ES-I3 (cell line): ENCODE results near the gene PPP1CA.
"Not testable (repeated sequence)": the region's sequence is repeated elsewhere in the genome, so short reads cannot be mapped to it uniquely, and the experiment has no call there.

Experiments
- H3K36me3 ChIP-seq: 2 replicates; pipeline ENCODE4 v1.6.1; 2013; ENCODE audit warnings: mild to moderate bottlenecking, low read length, control low read depth, moderate library complexity; ENCODE audit not compliant: insufficient read depth
- H3K4me1 ChIP-seq: 2 replicates; pipeline ENCODE4 v1.6.1; 2013; ENCODE audit warnings: mild to moderate bottlenecking, control low read depth, low read length; ENCODE audit not compliant: insufficient read depth
- H3K9ac ChIP-seq: 2 replicates; pipeline ENCODE4 v1.6.1; 2013; ENCODE audit warnings: low read depth, mild to moderate bottlenecking, low read length, moderate library complexity
- H3K9me3 ChIP-seq: 2 replicates; pipeline ENCODE4 v1.6.1; 2013; ENCODE audit warnings: mild to moderate bottlenecking, low read length, moderate library complexity; ENCODE audit not compliant: control insufficient read depth, insufficient read depth

Gene PPP1CA

DNA sequence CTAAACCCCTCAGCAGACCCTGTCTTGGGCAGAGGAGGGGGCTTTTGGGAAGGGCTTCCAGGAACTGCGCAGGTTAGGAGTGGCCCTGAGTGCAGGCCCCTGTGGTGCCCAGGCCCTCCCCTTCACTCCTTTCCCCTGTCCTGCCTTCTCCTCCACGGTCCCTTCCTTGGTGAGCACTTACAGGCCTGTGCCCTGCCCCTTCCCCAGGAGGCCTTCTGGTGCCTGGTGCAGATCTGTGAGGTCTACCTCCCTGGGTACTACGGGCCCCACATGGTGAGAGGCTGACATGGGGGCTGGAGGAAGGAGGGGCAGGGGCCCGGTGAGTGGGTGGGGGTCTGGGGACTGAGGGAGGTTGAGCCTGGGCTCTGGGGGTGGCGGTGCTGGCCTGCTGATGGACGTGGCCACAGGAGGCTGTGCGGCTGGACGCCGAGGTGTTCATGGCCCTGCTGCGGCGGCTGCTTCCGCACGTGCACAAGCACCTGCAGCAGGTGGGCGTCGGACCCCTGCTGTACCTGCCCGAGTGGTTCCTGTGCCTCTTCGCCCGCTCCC is 4.8 kb upstream of the PPP1CA start:
- H3K9ac ChIP-seq = no peak overlapping the region
- H3K9me3 ChIP-seq = no peaks in the 10 kb centered on the region
- H3K36me3 ChIP-seq = no peaks in the 10 kb centered on the region
- H3K4me1 ChIP-seq = peaks cover 16% of the 10 kb centered on the region; the same call in 1 of the 2 replicates

DNA sequence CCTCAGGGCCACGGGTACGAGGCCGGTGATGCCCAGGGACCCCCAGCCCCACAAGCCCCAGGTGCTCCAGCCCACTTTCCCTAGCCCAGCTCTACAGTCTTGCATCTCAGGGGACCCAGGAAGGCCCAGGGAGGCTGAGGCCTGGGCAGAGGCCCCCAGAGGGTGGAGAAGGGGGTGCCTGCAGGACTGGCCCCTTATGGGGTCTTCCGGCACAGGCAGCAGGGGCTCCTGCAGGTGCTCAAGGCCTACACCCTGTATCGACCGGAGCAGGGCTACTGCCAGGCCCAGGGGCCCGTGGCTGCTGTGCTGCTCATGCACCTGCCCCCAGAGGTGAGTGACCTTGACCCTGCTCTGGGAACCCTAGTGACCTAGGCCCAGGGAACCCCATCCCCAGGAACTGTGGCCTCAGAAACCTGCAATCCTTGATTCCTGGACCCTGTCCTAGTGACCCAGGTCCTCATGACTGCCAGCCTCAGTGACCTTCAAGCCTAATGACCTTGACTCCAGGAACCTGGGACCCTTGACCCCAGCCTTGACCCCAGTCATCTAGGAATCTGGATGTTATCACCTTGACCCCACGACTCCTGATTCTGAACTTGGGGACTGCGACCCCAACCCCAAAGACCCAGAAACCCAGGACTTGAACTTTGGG is 4.2 kb upstream of the PPP1CA start:
- Histone ChIP-seq H3K9ac (no peak overlapping the region), H3K9me3 (no peaks in the 10 kb centered on the region), H3K36me3 (no peaks in the 10 kb centered on the region), H3K4me1 (peaks cover 16% of the 10 kb centered on the region; the same call in 1 of the 2 replicates)

DNA sequence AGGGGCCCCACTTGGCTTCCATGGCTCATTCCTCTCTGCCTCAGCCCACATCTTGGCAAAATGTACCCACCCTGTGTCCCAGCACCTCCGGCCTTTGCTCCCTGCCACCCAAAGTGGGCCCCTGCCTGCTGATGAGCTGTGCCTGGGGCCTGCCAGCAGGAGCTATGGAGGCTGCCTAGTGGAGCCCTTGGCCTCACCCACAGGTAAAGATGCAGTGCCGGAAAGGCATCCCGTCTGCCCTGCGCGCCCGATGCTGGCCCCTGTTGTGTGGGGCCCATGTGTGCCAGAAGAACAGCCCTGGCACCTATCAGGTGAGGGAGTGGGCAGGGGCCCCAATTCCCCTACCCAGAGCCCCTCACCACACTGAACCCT is 3.5 kb upstream of the PPP1CA start:
- Histone ChIP-seq H3K9ac (no peak overlapping the region), H3K4me1 (peaks cover 16% of the 10 kb centered on the region; the same call in 1 of the 2 replicates), H3K36me3 (no peaks in the 10 kb centered on the region), H3K9me3 (no peaks in the 10 kb centered on the region)

DNA sequence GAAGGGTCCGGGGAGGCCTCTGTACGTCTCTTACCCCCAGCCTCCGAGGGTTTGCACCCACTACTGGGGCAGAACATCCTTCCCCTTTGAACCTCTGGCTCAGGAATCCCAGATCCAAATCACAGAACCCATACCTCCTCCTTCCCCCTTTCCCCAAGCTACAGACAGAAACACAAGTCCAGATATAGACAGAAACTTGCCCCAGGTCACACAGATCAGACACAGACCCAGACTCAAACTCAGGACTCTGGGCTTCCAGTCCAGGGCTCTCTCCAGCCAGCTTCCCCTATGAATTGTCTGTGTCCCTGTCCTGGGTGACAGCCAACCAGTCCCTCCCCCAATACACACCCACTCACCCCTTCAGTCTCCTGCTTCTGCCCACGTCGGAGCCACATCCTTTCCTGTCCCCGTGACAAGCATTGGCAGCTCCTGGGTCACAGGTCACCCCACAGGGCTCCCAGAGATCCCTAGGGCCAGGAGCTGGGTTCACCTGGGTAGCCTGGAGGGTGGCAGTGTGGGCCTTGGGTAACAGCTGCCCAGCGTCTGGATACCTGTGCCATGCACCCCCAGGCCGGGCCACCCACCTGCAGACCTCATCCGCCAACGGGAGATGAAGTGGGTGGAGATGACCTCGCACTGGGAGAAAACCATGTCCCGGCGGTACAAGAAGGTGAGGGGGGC is 3.0 kb upstream of the PPP1CA start:
- H3K4me1 ChIP-seq = peaks cover 13% of the 10 kb centered on the region; the same call in 1 of the 2 replicates
- H3K9ac ChIP-seq = no peak overlapping the region
- 0 out of 2 replicates have a peak, but pooled peaks cover under 1% of the 10 kb centered on the region for H3K36me3 ChIP-seq
- H3K9me3 ChIP-seq = no peaks in the 10 kb centered on the region

DNA sequence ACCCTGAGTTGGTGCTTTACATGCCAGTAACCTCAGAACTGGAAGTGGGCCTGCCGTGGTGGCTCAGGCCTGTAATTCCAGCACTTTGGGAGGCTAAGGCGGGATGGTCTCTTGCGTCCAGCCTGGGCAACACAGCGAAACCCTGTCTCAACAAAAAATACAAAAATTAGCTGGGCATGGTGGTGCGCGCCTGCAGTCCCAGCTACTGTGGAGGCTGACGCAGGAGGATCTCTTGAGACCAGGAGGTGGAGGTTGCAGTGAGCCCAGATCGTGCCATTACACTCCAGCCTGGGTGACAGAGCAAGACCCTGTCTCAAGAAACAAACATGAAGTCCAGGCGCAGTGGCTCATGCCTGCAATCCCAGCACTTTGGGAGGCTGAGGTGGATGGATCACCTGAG is 1.4 kb upstream of the PPP1CA start:
- not testable (repeated sequence) for H3K9ac ChIP-seq, H3K36me3 ChIP-seq, H3K9me3 ChIP-seq
- peaks cover 13% of the 10 kb centered on the region; the same call in 1 of the 2 replicates for H3K4me1 ChIP-seq

DNA sequence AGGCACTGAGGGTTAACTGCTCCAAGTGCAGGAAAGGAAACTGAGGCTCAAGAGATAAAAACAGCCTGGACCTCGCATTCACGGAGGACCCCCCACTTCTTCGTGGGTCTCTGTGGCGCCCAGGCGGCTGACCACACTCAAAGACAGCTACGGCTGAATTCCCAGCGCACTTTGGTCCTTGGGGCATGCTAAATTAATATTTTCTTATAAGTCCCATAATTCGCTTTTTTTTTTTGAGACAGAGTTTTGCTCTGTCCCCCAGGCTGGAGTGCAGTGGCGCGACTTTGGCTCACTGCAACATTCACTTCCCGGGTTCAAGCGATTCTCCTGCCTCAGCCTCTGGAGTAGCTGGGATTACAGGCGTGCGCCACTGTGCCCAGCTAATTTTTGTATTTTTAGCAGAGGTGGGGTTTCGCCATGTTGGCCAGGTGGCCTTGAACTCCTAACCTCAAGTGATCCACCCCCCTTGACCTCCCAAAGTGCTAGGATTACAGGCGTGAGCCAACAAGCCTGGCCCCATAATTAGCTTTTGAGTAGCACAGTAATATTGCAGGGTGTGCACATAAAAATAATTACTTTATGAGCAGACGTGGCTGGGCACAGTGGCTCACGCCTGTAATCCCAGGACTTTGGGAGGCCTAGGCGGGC is 658 bp upstream of the PPP1CA start:
- H3K9ac ChIP-seq, H3K9me3 ChIP-seq: not testable (repeated sequence)
- Histone ChIP-seq H3K36me3 (peaks cover 15% of the 10 kb centered on the region), H3K4me1 (peaks cover 20% of the 10 kb centered on the region; the same call in 1 of the 2 replicates)

DNA sequence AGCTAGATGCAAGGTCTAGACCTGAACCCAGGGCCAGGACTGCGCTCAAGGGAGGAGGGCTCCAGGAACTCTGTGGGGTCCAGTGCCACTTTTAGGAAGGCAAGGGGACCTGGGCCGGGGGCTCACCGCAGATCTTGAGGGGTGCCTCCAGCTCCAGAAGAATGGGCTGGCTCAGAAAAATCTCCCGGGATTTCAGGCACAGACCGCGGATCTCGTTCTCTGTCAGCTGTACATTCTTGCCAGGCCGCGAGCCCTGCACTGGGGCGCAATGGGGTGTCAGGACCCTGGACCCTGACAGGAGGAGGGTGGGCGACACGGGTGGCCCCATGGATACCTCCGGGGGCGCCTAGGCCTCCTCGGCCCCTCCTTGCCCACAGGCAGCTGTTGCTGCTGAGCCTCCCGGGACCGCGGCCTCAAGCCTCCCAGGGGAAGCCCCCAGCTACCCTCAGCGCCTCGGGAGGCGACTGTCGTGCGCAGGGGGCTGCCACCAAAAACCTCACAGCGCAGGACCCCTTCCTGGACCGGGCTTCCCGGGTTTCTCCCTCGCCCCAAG is 640 bp downstream of the PPP1CA start:
- Histone ChIP-seq H3K4me1 (peaks cover 28% of the 10 kb centered on the region), H3K9ac (peak overlapping the region; percentile 91), H3K9me3 (no peaks in the 10 kb centered on the region), H3K36me3 (peaks cover 16% of the 10 kb centered on the region)

DNA sequence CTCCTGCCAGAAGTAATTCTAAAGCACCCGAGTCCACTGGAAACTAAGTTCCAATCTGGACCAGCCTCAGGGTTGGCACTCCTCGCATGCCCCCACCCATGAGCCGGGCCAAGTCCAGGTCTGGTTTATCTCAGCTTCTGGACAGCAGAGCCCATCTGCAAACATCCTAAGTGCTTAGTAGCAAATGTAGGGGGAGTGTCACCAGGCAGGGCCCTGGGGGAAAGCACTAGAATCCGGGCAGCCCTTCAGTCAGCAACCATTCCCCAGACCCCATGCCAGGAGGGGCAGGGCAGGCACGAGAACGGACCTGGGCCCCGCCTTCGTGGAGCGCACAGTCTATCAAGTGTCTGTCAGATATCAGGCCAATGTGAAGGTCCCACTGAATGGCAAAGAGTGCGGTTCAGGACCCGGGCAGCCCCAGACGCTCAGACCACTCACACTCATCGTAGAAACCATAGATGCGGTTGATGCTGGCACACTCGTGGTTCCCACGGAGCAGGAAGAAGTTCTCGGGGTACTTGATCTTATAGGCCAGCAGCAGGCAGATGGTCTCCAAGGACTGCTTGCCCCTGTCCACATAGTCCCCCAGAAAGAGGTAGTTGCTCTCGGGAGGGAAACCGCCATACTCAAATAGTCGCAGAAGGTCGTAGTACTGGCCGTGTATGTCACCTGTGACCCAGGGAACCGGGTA is 1.3 kb downstream of the PPP1CA start:
- Histone ChIP-seq H3K4me1 (peaks cover 29% of the 10 kb centered on the region), H3K36me3 (peaks cover 16% of the 10 kb centered on the region), H3K9me3 (no peaks in the 10 kb centered on the region), H3K9ac (peak overlapping the region; percentile 91; the same call in 1 of the 2 replicates)

DNA sequence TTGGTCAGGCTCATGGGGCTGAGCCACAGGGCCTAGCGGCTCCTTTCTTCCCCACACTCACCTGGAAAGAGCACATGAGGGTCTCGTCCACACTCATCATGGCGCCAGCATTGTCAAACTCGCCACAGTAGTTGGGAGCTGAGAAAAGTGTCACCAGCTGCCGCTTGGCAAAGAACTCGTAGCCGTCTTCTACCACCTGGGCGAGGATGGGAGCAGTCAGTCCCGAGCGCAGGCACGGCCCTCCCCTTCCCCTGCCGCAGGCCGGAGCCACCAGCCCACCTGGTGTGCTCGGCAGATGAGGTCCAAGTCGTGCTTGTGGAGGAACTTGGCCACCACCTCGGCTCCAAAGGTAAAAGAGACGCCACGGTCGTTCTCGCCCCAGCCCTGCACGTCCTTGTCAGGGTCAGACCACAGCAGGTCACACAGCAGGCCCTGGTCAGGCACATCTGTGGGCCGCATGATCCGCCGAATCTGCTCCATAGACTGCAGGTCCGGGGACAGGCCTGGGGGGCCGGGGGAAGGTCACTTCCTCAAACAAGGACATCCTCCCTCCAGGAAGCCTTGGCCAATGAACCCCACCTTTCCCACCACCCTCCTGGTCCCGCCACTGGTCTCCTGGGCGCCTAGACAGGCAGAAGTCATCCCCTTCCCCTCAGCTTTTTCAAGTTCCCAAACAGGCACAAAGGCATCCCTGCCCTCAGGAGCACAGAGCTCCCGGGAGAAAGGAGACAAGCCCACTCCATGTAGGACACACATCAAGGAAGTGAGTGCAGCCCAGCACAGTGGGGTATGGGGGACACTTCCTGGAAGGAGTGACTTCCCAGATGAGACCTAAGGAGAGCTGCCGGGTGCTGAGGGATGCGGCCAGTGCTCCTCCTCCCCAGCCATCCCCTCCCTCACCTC is 2.7 kb downstream of the PPP1CA start:
- H3K9ac ChIP-seq = no peak overlapping the region
- H3K4me1 ChIP-seq = peaks cover 29% of the 10 kb centered on the region
- H3K36me3 ChIP-seq = peaks cover 16% of the 10 kb centered on the region

DNA sequence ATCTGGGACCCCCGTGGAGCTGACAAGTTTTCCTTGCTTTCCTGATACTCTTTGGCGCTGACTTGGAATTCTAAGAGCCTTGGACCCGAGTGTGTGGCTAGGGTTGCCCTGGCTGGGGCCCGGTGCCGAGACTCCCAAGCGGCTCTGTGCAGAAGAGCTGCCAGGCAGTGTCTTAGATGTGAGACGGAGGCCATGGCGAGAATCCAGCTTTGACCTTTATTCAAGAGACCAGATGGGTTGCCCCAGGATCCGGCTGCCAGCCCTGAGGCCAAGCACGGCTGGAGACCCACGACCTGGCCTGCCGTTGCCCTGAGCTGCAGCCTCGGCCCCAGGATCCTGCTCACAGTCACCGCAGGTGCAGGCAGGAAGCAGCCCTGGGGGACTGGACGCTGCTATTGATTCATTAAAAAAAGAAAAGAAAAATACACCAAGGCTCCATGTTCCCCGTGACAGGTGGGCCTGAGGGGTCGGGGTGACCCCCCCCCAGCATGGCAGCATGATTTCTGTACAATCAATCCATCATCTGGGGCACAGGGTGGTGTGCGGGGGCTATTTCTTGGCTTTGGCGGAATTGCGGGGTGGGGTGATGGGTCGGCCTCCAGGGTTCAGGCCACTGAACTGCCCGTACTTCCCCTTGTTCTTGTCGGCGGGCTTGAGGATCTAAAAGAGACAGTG is 3.5 kb downstream of the PPP1CA start:
- H3K36me3 ChIP-seq = peaks cover 16% of the 10 kb centered on the region
- H3K9ac ChIP-seq = no peak overlapping the region
- peaks cover 24% of the 10 kb centered on the region for H3K4me1 ChIP-seq
- no peaks in the 10 kb centered on the region for H3K9me3 ChIP-seq

More for the DNA sequence above, 2.7 kb downstream of the PPP1CA start:
- no peaks in the 10 kb centered on the region for H3K9me3 ChIP-seq

DNA sequence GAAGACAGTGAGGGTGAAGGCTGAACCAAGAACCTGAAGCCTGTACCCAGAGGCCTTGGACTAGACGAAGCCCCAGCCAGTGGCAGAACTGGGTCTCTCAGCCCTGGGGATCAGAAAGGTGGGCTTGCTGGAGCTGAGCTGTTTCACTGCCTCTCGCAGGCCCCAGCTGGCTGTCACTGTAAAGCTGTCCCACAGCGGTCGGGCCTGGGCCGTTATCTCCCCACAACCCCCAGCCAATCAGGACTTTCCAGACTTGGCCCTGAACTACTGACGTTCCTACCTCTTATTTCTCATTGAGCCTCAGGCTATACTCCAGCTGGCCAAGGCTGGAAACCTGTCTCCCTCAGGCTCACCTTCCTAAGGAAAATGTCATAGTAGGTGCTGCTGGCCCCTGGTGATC is 4.1 kb downstream of the PPP1CA start:
- Histone ChIP-seq H3K9ac (no peak overlapping the region), H3K4me1 (peaks cover 23% of the 10 kb centered on the region), H3K9me3 (no peaks in the 10 kb centered on the region), H3K36me3 (peaks cover 16% of the 10 kb centered on the region)

DNA sequence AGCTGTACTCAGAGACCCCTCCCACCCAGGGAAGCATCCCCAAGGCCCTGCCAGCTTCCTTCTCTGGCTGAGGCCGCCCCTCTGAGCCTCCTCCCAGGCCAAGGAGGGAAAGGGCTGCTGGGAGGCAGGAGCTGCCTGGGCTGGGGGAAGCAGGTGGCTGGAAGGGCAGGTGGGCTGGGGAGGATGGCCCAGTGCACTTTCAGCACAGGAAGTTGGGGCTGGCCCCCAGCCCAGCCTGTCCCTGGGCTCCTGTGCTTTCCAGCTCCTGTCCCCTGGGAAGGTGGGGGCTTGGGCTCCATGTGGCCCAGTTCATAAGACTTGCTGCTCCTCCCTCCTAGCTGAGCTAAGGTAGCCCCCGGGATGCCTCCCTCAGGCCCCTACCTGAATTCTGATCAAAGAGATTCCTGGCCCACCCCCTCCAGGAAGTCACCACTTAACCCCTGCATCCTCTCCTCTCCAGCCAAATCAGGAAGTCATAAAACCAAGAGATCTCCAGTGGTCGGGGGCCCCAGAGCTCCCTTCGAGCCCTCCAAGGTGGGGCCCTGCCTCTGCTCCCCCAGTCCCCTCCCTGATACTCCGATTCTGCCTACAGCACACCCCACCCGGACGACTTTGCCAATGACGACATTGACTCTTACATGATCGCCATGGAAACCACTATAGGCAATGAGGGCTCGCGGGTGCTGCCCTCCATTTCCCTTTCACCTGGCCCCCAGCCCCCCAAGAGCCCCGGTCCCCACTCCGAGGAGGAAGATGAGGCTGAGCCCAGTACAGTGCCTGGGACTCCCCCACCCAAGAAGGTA is 4.9 kb downstream of the PPP1CA start:
- Histone ChIP-seq H3K36me3 (peaks cover 16% of the 10 kb centered on the region), H3K9ac (no peak overlapping the region), H3K9me3 (no peaks in the 10 kb centered on the region), H3K4me1 (peaks cover 19% of the 10 kb centered on the region)
